Panc1 (cell line): ENCODE measurements around the gene KIAA0586.

ENCODE experiments used
- POLR2AphosphoS5 ChIP-seq: IDR thresholded peaks from 2 replicates; pipeline ENCODE4 v1.6.1; 2012; ENCODE audit warnings: mild to moderate bottlenecking, low read depth, low read length, moderate library complexity
- TF ChIP-seq, protein P1 (sequence below): fragments of 450-650 bp; IDR thresholded peaks from 2 replicates; pipeline ENCODE4 v1.5.1; 2017; ENCODE audit warnings: mild to moderate bottlenecking
- TF ChIP-seq, protein P2 (sequence below), 2 experiments: IDR thresholded peaks; 2 replicates each; pipeline ENCODE4 v1.6.1; 2011 to 2012; ENCODE audit warnings: low read depth in 2 of 2, control low read depth in 1 of 2, low read length in 1 of 2, mild to moderate bottlenecking in 1 of 2, moderate library complexity in 1 of 2; ENCODE audit not compliant: insufficient read depth in 1 of 2

DNA sequence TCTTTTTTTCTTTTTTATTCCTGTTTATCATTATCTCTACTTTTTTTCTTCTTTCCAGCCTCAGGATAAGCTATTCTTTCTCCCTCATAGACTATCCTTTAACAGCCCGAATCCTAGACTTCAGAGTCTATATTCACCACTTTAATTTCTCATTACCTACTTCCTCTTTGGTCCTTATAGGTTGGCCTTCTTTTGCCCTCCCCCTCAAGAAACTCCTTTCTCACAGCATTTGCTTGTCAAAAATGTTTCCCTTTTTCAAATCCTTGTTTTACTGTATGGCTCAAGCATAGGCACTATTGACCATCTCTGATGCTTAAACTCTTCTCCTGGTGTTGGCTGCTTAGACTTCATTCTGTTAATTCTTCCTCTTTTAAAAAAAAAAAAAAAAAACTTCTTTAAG, 52.5 kb downstream of the KIAA0586 start:
- TF ChIP-seq, protein P1, sequence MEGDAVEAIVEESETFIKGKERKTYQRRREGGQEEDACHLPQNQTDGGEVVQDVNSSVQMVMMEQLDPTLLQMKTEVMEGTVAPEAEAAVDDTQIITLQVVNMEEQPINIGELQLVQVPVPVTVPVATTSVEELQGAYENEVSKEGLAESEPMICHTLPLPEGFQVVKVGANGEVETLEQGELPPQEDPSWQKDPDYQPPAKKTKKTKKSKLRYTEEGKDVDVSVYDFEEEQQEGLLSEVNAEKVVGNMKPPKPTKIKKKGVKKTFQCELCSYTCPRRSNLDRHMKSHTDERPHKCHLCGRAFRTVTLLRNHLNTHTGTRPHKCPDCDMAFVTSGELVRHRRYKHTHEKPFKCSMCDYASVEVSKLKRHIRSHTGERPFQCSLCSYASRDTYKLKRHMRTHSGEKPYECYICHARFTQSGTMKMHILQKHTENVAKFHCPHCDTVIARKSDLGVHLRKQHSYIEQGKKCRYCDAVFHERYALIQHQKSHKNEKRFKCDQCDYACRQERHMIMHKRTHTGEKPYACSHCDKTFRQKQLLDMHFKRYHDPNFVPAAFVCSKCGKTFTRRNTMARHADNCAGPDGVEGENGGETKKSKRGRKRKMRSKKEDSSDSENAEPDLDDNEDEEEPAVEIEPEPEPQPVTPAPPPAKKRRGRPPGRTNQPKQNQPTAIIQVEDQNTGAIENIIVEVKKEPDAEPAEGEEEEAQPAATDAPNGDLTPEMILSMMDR: no peak
- TF ChIP-seq, protein P2, sequence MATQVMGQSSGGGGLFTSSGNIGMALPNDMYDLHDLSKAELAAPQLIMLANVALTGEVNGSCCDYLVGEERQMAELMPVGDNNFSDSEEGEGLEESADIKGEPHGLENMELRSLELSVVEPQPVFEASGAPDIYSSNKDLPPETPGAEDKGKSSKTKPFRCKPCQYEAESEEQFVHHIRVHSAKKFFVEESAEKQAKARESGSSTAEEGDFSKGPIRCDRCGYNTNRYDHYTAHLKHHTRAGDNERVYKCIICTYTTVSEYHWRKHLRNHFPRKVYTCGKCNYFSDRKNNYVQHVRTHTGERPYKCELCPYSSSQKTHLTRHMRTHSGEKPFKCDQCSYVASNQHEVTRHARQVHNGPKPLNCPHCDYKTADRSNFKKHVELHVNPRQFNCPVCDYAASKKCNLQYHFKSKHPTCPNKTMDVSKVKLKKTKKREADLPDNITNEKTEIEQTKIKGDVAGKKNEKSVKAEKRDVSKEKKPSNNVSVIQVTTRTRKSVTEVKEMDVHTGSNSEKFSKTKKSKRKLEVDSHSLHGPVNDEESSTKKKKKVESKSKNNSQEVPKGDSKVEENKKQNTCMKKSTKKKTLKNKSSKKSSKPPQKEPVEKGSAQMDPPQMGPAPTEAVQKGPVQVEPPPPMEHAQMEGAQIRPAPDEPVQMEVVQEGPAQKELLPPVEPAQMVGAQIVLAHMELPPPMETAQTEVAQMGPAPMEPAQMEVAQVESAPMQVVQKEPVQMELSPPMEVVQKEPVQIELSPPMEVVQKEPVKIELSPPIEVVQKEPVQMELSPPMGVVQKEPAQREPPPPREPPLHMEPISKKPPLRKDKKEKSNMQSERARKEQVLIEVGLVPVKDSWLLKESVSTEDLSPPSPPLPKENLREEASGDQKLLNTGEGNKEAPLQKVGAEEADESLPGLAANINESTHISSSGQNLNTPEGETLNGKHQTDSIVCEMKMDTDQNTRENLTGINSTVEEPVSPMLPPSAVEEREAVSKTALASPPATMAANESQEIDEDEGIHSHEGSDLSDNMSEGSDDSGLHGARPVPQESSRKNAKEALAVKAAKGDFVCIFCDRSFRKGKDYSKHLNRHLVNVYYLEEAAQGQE (IDR thresholded peaks at IDR 0.05; ENCODE audit: insufficient read depth in 1 of 2, low read depth in 2 of 2, low read length in 1 of 2): no peak
- no peak for TF ChIP-seq POLR2AphosphoS5
